Keratinocyte (primary cell): ENCODE results near the gene KLF5.

Experiments used
- EZH2 ChIP-seq: IDR thresholded peaks from one replicate; pipeline ENCODE4 v1.6.1; 2012; ENCODE audit warnings: inconsistent platforms, mild to moderate bottlenecking, low read length, moderate library complexity
- TF ChIP-seq, protein P1 (sequence below), 3 experiments: IDR thresholded peaks in 1 of 3; conservative IDR thresholded peaks in 1 of 3; optimal IDR thresholded peaks in 1 of 3; 2 replicates in 2 of 3; 3 replicates in 1 of 3; pipeline versions ENCODE3 to v1.5.1; 2011; ENCODE audit warnings: low read length in 3 of 3, mild to moderate bottlenecking in 3 of 3, moderate library complexity in 2 of 3, control low read depth in 1 of 3, inconsistent platforms in 1 of 3; ENCODE audit not compliant: insufficient read depth in 2 of 3; ENCODE audit errors: extremely low read depth in 1 of 3

DNA sequence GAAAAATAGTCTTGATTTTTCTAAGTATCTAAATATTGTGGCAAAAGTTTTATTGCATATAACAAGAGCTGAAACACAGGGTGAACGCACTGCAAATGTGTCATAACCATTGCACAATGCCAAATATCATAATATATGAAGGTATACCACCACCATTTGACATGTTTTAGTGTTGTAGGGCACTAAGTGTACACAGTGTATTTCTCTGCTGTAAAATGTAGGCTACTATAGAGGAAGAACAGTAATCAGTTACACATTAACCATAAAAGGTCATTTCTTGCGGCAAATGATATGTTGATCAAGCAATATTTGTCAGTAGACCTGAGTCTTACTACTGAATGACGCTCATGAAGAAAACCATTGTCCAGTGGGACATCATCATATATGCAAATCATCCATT is 18.3 kb upstream of the KLF5 start:
- TF ChIP-seq, protein P1, sequence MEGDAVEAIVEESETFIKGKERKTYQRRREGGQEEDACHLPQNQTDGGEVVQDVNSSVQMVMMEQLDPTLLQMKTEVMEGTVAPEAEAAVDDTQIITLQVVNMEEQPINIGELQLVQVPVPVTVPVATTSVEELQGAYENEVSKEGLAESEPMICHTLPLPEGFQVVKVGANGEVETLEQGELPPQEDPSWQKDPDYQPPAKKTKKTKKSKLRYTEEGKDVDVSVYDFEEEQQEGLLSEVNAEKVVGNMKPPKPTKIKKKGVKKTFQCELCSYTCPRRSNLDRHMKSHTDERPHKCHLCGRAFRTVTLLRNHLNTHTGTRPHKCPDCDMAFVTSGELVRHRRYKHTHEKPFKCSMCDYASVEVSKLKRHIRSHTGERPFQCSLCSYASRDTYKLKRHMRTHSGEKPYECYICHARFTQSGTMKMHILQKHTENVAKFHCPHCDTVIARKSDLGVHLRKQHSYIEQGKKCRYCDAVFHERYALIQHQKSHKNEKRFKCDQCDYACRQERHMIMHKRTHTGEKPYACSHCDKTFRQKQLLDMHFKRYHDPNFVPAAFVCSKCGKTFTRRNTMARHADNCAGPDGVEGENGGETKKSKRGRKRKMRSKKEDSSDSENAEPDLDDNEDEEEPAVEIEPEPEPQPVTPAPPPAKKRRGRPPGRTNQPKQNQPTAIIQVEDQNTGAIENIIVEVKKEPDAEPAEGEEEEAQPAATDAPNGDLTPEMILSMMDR (optimal IDR thresholded peaks at IDR 0.05 in 1 of 3, IDR thresholded peaks at IDR 0.05 in 1 of 3, conservative IDR thresholded peaks at IDR 0.05 in 1 of 3; ENCODE audit: extremely low read depth in 1 of 3, insufficient read depth in 2 of 3, low read length in 3 of 3): no peak
- TF ChIP-seq EZH2: no peak
